ENCODE measurements around the gene TPSG1.
"Not testable (repeated sequence)": the region's sequence is repeated elsewhere in the genome, so short reads cannot be mapped to it uniquely, and the experiment has no call there.

TPSG1 gene

DNA sequence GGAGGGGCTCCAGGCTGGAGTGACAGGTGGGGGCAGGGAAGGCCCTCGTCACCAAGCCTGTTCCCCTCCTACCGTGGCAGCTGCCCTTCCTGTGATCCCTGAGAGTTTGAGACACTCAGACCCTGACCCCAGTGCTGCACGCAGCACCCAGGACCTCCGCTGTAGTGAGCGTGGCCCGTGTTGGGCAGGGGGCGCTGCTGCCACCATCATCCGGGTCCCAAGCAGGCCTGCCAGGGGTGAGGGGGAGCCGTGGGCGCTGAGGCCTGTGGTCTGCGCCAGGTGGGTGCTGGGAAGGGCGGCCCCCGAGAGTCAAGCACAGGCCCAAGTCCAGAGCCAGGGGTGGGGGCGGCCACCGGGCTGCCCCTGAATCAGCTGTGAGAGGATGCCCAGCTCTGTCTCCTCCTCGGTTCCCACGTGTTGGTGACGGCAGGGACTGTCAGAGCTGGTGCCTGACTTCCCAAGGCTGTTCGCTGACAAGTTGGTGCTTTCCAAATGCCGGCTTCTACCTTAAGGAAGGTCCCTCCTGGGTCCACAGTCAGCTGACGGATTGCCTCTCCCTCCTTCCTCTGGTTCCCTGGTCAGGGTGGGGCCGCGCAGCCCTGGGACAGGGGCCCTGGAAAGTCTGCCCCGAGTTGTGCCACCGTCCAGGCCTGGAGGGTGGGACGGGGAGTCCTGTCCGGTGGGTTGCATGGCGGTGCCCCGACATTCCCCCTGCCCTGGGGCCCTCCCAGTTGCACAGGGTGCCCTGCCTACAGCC is 31.1 kb downstream of the TPSG1 start:
- no peak for ATAC-seq (ENCODE audit: insufficient read depth, low read depth)
- Histone ChIP-seq H3K4me3 (ENCODE audit: low read depth in 1 of 2, low read length in 2 of 2) (no peak overlapping the region), H2AFZ (ENCODE audit: low read depth, low read length) (no peak overlapping the region), H4K20me1 (ENCODE audit: insufficient read depth, low read length) (peaks cover 14% of the 10 kb centered on the region), H3K9ac (ENCODE audit: low read depth, low read length) (no peak overlapping the region), H3K27ac (ENCODE audit: low read length) (no peak overlapping the region), H3K4me1 (ENCODE audit: insufficient read depth, low read length) (no peaks in the 10 kb centered on the region), H3K4me2 (ENCODE audit: insufficient read depth, low read length) (no peak overlapping the region), H3K36me3 (ENCODE audit: insufficient read depth, low read length) (no peaks in the 10 kb centered on the region), H3K27me3 (ENCODE audit: insufficient read depth, low read length, poor library complexity) (no peaks in the 10 kb centered on the region), H3K9me3 (ENCODE audit: insufficient read depth, low read length, severe bottlenecking) (no peaks in the 10 kb centered on the region), H3K79me2 (ENCODE audit: insufficient read depth, low read length) (no peaks in the 10 kb centered on the region)
- DNase-seq, result no peak
- no peak for TF ChIP-seq EZH2 (IDR thresholded peaks at IDR 0.05; ENCODE audit: borderline replicate concordance, low read depth, low read length, severe bottlenecking)
- TF ChIP-seq, protein P1, sequence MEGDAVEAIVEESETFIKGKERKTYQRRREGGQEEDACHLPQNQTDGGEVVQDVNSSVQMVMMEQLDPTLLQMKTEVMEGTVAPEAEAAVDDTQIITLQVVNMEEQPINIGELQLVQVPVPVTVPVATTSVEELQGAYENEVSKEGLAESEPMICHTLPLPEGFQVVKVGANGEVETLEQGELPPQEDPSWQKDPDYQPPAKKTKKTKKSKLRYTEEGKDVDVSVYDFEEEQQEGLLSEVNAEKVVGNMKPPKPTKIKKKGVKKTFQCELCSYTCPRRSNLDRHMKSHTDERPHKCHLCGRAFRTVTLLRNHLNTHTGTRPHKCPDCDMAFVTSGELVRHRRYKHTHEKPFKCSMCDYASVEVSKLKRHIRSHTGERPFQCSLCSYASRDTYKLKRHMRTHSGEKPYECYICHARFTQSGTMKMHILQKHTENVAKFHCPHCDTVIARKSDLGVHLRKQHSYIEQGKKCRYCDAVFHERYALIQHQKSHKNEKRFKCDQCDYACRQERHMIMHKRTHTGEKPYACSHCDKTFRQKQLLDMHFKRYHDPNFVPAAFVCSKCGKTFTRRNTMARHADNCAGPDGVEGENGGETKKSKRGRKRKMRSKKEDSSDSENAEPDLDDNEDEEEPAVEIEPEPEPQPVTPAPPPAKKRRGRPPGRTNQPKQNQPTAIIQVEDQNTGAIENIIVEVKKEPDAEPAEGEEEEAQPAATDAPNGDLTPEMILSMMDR (IDR thresholded peaks at IDR 0.05; ENCODE audit: borderline replicate concordance, extremely low read depth, low read length, poor library complexity, severe bottlenecking), result no peak

DNA sequence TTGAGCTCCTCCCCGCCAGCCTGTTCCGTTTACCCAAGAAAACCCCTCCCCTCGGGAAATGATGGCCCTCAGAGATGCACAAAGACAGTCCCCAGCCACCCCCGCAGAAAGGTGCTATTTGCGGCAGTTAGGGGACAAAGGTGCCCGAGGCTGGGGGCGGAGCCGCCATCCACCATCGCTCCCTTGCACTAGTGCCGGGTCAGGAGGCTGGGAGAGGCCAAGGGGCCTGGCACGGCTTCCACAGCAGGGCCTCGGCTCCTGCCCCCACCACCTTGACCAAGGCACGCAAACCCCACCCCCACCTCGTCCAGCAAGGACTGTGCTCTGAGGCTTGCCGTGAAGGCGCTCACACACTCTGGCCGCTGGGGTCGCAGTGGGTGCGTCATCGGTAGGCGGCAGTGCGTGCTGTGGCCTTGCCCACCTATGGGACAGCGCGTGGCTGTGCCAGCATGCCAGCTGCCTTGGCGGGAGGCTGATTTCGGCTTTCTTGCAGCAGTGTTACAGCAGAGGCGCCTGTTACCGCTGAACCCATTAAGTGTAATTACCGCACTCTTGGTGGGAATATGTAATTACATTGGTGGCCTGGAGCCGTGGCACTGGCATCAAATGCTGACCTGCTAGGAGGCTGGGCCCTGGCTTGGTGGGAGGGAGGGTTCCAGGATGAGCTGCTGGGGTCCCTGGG is 31.8 kb downstream of the TPSG1 start:
- no peak overlapping the region for H3K4me3 ChIP-seq (ENCODE audit: low read depth in 1 of 2, low read length in 2 of 2)
- TF ChIP-seq, protein P1 (IDR thresholded peaks at IDR 0.05; ENCODE audit: borderline replicate concordance, extremely low read depth, low read length, poor library complexity, severe bottlenecking), result no peak
- no peak for TF ChIP-seq EZH2 (IDR thresholded peaks at IDR 0.05; ENCODE audit: borderline replicate concordance, low read depth, low read length, severe bottlenecking)
- H3K79me2 ChIP-seq (ENCODE audit: insufficient read depth, low read length), result no peaks in the 10 kb centered on the region
- no peak overlapping the region for H3K4me2 ChIP-seq (ENCODE audit: insufficient read depth, low read length)
- H3K36me3 ChIP-seq (ENCODE audit: insufficient read depth, low read length), result no peaks in the 10 kb centered on the region
- no peak overlapping the region for H3K9ac ChIP-seq (ENCODE audit: low read depth, low read length)
- H3K9me3 ChIP-seq (ENCODE audit: insufficient read depth, low read length, severe bottlenecking), result no peaks in the 10 kb centered on the region
- H3K4me1 ChIP-seq (ENCODE audit: insufficient read depth, low read length), result no peaks in the 10 kb centered on the region
- H3K27ac ChIP-seq (ENCODE audit: low read length), result no peak overlapping the region
- ATAC-seq (ENCODE audit: insufficient read depth, low read depth) (no peak), DNase-seq (no peak)
- no peak overlapping the region for H2AFZ ChIP-seq (ENCODE audit: low read depth, low read length)
- no peaks in the 10 kb centered on the region for H3K27me3 ChIP-seq (ENCODE audit: insufficient read depth, low read length, poor library complexity)
- H4K20me1 ChIP-seq (ENCODE audit: insufficient read depth, low read length), result peaks cover 14% of the 10 kb centered on the region

DNA sequence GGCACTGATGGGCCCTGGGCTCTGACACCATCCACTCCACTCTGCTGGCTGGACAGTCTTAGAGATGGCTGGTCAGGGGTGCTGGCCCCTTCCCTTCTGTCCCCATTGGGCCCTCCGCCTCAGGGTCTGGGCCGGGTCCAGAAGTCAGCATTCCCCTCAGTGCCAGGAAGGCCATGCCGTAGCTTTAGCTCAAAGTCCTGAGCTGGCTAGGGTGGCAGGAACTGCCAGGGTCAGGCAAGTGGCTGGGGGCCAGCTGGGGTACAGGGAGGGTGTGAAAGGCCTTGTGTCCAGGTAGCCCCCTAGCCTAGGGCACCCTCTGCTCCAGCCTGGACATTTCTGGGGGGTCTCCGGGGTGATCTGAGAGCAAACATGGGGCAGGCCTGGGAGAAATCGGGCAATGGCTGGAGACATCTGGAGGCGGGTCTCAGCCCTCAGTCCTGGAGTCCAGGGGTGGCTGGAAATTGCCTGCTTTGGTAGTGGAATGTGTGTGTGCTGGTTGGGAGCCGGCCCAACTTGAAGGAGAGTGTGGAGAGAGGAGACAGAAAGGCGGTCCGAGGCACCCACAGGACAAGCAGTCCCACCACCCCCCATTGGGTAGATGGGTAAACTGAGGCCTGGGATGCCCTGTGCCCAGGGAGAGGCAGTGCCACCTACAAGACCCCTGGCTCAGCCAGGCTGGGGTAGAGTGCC is 32.5 kb downstream of the TPSG1 start:
- peaks cover 7% of the 10 kb centered on the region for H4K20me1 ChIP-seq (ENCODE audit: insufficient read depth, low read length)
- no peaks in the 10 kb centered on the region for H3K27me3 ChIP-seq (ENCODE audit: insufficient read depth, low read length, poor library complexity)
- TF ChIP-seq EZH2 (IDR thresholded peaks at IDR 0.05; ENCODE audit: borderline replicate concordance, low read depth, low read length, severe bottlenecking), result no peak
- TF ChIP-seq, protein P1 (IDR thresholded peaks at IDR 0.05; ENCODE audit: borderline replicate concordance, extremely low read depth, low read length, poor library complexity, severe bottlenecking), result no peak
- H3K36me3 ChIP-seq (ENCODE audit: insufficient read depth, low read length), result no peaks in the 10 kb centered on the region
- H3K4me3 ChIP-seq (ENCODE audit: low read depth in 1 of 2, low read length in 2 of 2), result no peak overlapping the region
- no peak overlapping the region for H3K27ac ChIP-seq (ENCODE audit: low read length)
- H3K4me1 ChIP-seq (ENCODE audit: insufficient read depth, low read length), result no peaks in the 10 kb centered on the region
- ATAC-seq (ENCODE audit: insufficient read depth, low read depth) (no peak), DNase-seq (no peak)
- H3K9me3 ChIP-seq (ENCODE audit: insufficient read depth, low read length, severe bottlenecking), result no peaks in the 10 kb centered on the region
- H3K9ac ChIP-seq (ENCODE audit: low read depth, low read length), result no peak overlapping the region
- no peak overlapping the region for H3K4me2 ChIP-seq (ENCODE audit: insufficient read depth, low read length)
- no peaks in the 10 kb centered on the region for H3K79me2 ChIP-seq (ENCODE audit: insufficient read depth, low read length)
- H2AFZ ChIP-seq (ENCODE audit: low read depth, low read length), result no peak overlapping the region

DNA sequence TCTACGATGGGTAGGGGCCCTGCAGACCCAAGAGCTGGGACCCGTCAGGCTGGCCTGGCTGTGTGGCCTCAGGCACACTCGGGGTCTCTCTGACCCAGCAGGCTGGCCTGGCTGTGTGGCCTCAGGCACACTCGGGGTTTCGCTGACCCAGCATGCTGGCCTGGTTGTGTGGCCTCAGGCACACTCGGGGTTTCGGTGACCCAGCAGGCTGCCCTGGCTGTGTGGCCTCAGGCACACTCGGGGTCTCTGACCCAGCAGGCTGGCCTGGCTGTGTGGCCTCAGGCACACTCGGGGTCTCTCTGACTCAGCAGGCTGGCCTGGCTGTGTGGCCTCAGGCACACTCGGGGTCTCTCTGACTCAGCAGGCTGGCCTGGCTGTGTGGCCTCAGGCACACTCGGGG is 34.3 kb downstream of the TPSG1 start:
- H3K4me1 ChIP-seq (ENCODE audit: insufficient read depth, low read length); H3K27me3 ChIP-seq (ENCODE audit: insufficient read depth, low read length, poor library complexity); H3K9ac ChIP-seq (ENCODE audit: low read depth, low read length); H2AFZ ChIP-seq (ENCODE audit: low read depth, low read length); H3K27ac ChIP-seq (ENCODE audit: low read length); ATAC-seq (ENCODE audit: insufficient read depth, low read depth); H3K79me2 ChIP-seq (ENCODE audit: insufficient read depth, low read length); DNase-seq; H3K4me2 ChIP-seq (ENCODE audit: insufficient read depth, low read length); H3K9me3 ChIP-seq (ENCODE audit: insufficient read depth, low read length, severe bottlenecking); H3K36me3 ChIP-seq (ENCODE audit: insufficient read depth, low read length); H4K20me1 ChIP-seq (ENCODE audit: insufficient read depth, low read length); H3K4me3 ChIP-seq (ENCODE audit: low read depth in 1 of 2, low read length in 2 of 2): not testable (repeated sequence)
